ENCODE measurements around the gene BIRC3.

The BIRC3 gene

GRCh38 chr11:102377891-102378290, 60.6 kb downstream of the BIRC3 start:
- DNase-seq = no peak

GRCh38 chr11:102378818-102379217, 61.5 kb downstream of the BIRC3 start:
- DNase-seq = no peak

- no peak for DNase-seq
Observed at GRCh38 chr11:102382384-102382783, 65.1 kb downstream of the BIRC3 start.

- DNase-seq = no peak
Observed at GRCh38 chr11:102383839-102384238, 66.6 kb downstream of the BIRC3 start.

- DNase-seq = no peak
Observed at GRCh38 chr11:102384419-102385079, 67.3 kb downstream of the BIRC3 start.

- DNase-seq = no peak
Observed at GRCh38 chr11:102385085-102386007, 68.1 kb downstream of the BIRC3 start.

GRCh38 chr11:102386136-102386734, 69.0 kb downstream of the BIRC3 start:
- no peak for DNase-seq

- no peak for DNase-seq
Observed at GRCh38 chr11:102387043-102387781, 69.9 kb downstream of the BIRC3 start.
